ENCODE results near the gene DLGAP1. TPM values are rescaled to one million over a fixed set of nuclear protein-coding genes. Genes with fewer than 3 reads are reported as not detected.

DLGAP1 gene
- polyA plus RNA-seq, 1 of the 3 experiments (the other 2 are of a cell fraction): not detected

DNA sequence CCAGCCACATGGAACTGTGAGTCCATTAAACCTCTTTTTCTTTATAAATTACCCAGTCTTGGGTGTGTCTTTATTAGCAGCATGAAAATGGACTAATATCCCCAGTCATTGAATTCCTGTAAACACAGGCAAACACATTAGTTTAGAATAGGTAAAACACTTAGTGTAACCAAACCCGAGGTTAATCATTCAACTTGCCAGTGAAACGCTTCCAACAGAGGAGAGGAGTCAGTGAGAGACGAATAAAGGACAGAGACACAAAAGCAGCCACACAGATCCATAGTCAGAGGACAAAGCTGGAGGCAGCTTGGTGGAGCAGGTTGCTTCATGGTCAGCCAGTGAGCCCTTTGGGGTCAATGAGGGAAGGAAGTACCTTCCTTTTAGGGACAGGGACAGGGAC, 657.1 kb downstream of the DLGAP1 start (continued):
- TF ChIP-seq, protein P1, sequence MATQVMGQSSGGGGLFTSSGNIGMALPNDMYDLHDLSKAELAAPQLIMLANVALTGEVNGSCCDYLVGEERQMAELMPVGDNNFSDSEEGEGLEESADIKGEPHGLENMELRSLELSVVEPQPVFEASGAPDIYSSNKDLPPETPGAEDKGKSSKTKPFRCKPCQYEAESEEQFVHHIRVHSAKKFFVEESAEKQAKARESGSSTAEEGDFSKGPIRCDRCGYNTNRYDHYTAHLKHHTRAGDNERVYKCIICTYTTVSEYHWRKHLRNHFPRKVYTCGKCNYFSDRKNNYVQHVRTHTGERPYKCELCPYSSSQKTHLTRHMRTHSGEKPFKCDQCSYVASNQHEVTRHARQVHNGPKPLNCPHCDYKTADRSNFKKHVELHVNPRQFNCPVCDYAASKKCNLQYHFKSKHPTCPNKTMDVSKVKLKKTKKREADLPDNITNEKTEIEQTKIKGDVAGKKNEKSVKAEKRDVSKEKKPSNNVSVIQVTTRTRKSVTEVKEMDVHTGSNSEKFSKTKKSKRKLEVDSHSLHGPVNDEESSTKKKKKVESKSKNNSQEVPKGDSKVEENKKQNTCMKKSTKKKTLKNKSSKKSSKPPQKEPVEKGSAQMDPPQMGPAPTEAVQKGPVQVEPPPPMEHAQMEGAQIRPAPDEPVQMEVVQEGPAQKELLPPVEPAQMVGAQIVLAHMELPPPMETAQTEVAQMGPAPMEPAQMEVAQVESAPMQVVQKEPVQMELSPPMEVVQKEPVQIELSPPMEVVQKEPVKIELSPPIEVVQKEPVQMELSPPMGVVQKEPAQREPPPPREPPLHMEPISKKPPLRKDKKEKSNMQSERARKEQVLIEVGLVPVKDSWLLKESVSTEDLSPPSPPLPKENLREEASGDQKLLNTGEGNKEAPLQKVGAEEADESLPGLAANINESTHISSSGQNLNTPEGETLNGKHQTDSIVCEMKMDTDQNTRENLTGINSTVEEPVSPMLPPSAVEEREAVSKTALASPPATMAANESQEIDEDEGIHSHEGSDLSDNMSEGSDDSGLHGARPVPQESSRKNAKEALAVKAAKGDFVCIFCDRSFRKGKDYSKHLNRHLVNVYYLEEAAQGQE (IDR thresholded peaks at IDR 0.05; ENCODE audit: low read depth, low read length): no peak
- no peak for TF ChIP-seq RAD21 (IDR thresholded peaks at IDR 0.05; ENCODE audit: low read length)
- TF ChIP-seq, protein P2, sequence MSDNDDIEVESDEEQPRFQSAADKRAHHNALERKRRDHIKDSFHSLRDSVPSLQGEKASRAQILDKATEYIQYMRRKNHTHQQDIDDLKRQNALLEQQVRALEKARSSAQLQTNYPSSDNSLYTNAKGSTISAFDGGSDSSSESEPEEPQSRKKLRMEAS (IDR thresholded peaks at IDR 0.05; ENCODE audit: low read depth): no peak
- no peak for TF ChIP-seq SIN3A (IDR thresholded peaks at IDR 0.05; ENCODE audit: borderline replicate concordance, low read depth, low read length)
- no peak for TF ChIP-seq ZBTB33 (IDR thresholded peaks at IDR 0.05; ENCODE audit: borderline replicate concordance, low read depth)
- TF ChIP-seq SMC3 (IDR thresholded peaks at IDR 0.05; ENCODE audit: low read depth, low read length): no peak
- no peak for TF ChIP-seq GATA2 (CRISPR knock-in tag; IDR thresholded peaks at IDR 0.05)
- no peak for TF ChIP-seq TAF1 (IDR thresholded peaks at IDR 0.05; ENCODE audit: borderline replicate concordance, low read depth, low read length)
- TF ChIP-seq, protein P3, sequence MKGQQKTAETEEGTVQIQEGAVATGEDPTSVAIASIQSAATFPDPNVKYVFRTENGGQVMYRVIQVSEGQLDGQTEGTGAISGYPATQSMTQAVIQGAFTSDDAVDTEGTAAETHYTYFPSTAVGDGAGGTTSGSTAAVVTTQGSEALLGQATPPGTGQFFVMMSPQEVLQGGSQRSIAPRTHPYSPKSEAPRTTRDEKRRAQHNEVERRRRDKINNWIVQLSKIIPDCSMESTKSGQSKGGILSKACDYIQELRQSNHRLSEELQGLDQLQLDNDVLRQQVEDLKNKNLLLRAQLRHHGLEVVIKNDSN (IDR thresholded peaks at IDR 0.05; ENCODE audit: borderline replicate concordance, low read depth): no peak

DNA sequence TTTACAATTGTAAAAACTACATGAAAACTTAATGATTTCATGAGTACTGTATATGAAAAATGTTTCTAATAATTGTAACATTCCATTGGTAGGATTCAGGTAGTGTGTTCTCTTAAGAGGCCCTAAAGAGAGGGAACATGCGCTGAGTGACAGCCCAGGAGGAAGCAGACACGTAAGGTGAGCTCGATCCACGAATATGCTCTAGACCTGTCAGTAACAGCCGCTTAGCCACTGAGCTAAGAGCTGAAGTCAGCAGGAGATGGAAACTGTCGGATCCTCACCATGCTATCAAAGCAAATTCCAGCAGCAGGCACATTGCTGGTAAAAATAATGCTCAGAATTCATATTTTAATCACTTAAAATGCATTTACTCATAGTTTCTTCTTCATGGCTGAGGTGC, 658.7 kb downstream of the DLGAP1 start:
- no peak overlapping the region for H3K4me2 ChIP-seq
- H3K36me3 ChIP-seq (replicated peaks in 1 of 2; ENCODE audit: control insufficient read depth in 1 of 2, insufficient read depth in 2 of 2, low read length in 1 of 2): no peaks in the 10 kb centered on the region
- H3K4me3 ChIP-seq (ENCODE audit: low read depth in 2 of 2, low read length in 1 of 2): no peak overlapping the region
- 52% methylated on average over 6 of the region's 6 CpGs for WGBS (ENCODE audit: low lambda C conversion rate)
- DNase-seq: no peak
- POLR2A ChIA-PET: no interaction called here
- H3K27me3 ChIP-seq (ENCODE audit: insufficient read depth): no peaks in the 10 kb centered on the region; the same call in 1 of the 2 replicates
- H4K20me1 ChIP-seq (ENCODE audit: insufficient read depth): no peaks in the 10 kb centered on the region
- no peak overlapping the region for H3K27ac ChIP-seq (ENCODE audit: low read depth in 2 of 2, low read length in 1 of 2)
- H3F3A ChIP-seq (replicated peaks; ENCODE audit: insufficient read depth): no peaks in the 10 kb centered on the region
- peaks cover 0 to 5% of the 10 kb centered on the region in 2 experiments; a peak in 1 of 4 replicates for H3K4me1 ChIP-seq (ENCODE audit: control insufficient read depth in 1 of 2, insufficient read depth in 2 of 2, low read depth in 1 of 2, low read length in 1 of 2)
- H3K9me3 ChIP-seq: no peaks in the 10 kb centered on the region
- TF ChIP-seq NFIC (IDR thresholded peaks at IDR 0.05; ENCODE audit: borderline replicate concordance) (no peak), PBX3 (IDR thresholded peaks at IDR 0.05) (no peak), FOSL2 (IDR thresholded peaks at IDR 0.05; ENCODE audit: borderline replicate concordance, low read depth) (no peak), SMC3 (IDR thresholded peaks at IDR 0.05; ENCODE audit: low read depth, low read length) (no peak), TCF12 (IDR thresholded peaks at IDR 0.05) (no peak), GABPA (IDR thresholded peaks at IDR 0.05; ENCODE audit: low read depth) (no peak), MEF2A (IDR thresholded peaks at IDR 0.05; ENCODE audit: borderline replicate concordance, low read depth) (no peak), CTCF (IDR thresholded peaks at IDR 0.05) (no peak)
- CTCF ChIA-PET: no interaction called here
- H3K79me2 ChIP-seq (ENCODE audit: insufficient read depth): no peaks in the 10 kb centered on the region
- no peak overlapping the region for H2AFZ ChIP-seq (ENCODE audit: low read depth)
- H3K9me2 ChIP-seq: no peaks in the 10 kb centered on the region
- no peak overlapping the region for H3K9ac ChIP-seq
